ENCODE results near the gene CIB4.

CIB4 gene

DNA sequence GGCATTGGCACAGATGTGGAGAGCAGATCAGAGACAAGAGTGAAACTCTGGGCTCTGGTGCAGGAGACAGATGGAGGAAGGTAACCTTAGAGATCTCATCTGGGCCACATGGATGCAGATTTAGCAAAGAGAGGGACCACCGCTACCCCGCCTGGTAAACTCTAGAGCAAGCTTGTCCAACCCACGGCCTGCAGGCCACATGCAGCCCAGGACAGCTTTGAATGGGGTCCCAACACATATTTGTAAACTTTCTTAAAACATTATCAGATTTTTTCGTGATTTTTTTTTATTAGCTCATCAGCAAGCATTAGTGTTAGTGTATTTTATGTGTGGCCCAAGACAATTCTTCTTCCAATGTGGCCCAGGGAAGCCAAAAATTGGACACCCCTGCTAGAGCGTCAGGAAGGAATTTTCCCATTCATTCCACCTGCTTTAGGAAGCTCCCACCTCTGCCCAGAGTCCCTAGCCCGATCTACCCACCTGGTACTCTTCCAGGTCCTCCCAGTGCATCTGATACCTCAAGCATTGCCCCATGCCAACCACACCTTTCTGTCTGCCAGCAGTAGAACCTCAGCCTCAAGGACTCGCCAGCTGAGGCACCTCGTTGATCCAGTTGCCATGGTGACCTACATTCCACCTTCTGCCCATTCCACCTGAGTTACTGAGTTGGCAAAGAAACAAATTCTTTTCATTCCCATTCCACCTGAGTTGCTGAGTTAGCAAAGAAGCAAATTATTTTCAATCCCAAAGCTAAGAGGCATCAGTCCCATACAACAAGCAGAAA is at the start of gene CIB4:
Gene CIB4, minus strand, starts transcription at position 586 of the 784 bp plus-strand sequence. Its CDS starts 52 bp downstream, at position 534.
- Histone ChIP-seq H3K27me3 (ENCODE audit: control insufficient read depth, insufficient read depth, low read length) (no peaks in the 10 kb centered on the region), H3K36me3 (ENCODE audit: control insufficient read depth, low read depth, low read length) (no peaks in the 10 kb centered on the region), H3K4me3 (ENCODE audit: low read length) (no peak within 1 kb of the TSS), H3K4me1 (ENCODE audit: control insufficient read depth, low read depth, low read length) (no peaks in the 10 kb centered on the region), H3K9me3 (ENCODE audit: control insufficient read depth, low read depth, low read length) (no peaks in the 10 kb centered on the region), H3K27ac (ENCODE audit: low read length) (no peak within 1 kb of the TSS), H3K9ac (ENCODE audit: low read length) (no peak within 1 kb of the TSS)

DNA sequence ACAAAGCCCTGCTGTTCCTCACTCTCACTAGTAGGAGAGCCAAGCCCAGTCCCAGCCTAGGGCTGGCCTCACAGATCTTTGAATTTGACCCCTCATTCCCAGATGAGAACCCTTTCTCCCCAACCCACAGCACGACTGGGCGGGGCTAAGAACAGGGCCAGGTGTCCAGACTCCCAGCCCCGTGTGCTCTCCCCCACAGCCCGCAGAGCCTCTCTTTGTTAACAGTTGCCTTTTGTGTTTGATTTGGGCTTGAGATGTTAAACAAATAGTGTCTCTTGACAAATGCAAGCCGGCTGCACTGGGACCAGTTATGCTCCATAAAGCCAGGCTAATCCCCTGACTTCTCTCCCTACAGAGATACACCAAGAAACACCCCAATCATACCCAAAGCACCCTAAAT is 46.6 kb upstream of the CIB4 start:
- H3K36me3 ChIP-seq (ENCODE audit: control insufficient read depth, low read depth, low read length) = no peaks in the 10 kb centered on the region

DNA sequence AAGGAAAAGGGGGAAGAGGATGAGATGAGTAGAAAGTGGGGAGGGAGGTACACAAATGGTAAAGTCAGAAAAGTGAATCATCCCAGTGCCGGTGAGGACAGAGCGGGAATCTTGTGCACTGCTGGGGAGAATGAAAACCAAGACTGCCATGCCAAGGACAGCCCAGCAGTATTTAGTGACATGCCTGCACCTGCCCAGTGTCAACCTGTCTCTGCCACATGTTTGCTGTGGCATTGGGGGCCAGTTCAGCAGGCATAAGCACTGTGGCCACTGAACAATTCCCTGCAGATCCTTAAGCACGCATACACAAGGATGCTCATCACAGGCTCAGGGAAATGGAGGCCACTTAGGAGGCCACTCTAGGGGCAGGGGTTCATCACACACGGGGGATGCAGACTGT is 46.2 kb upstream of the CIB4 start:
- Histone ChIP-seq H3K4me3 (ENCODE audit: low read length) (no peak overlapping the region), H3K27me3 (ENCODE audit: control insufficient read depth, insufficient read depth, low read length) (peaks cover 30% of the 10 kb centered on the region), H3K9ac (ENCODE audit: low read length) (no peak overlapping the region), H3K4me1 (ENCODE audit: control insufficient read depth, low read depth, low read length) (peaks cover 5% of the 10 kb centered on the region), H3K9me3 (ENCODE audit: control insufficient read depth, low read depth, low read length) (no peaks in the 10 kb centered on the region), H3K27ac (ENCODE audit: low read length) (no peak overlapping the region), H3K36me3 (ENCODE audit: control insufficient read depth, low read depth, low read length) (no peaks in the 10 kb centered on the region)

More for the DNA sequence above, 46.6 kb upstream of the CIB4 start:
- H3K27me3 ChIP-seq (ENCODE audit: control insufficient read depth, insufficient read depth, low read length) = peaks cover 30% of the 10 kb centered on the region
- no peak overlapping the region for H3K27ac ChIP-seq (ENCODE audit: low read length)
- no peaks in the 10 kb centered on the region for H3K9me3 ChIP-seq (ENCODE audit: control insufficient read depth, low read depth, low read length)
- no peak overlapping the region for H3K4me3 ChIP-seq (ENCODE audit: low read length)
- H3K9ac ChIP-seq (ENCODE audit: low read length) = no peak overlapping the region
- peaks cover 5% of the 10 kb centered on the region for H3K4me1 ChIP-seq (ENCODE audit: control insufficient read depth, low read depth, low read length)

DNA sequence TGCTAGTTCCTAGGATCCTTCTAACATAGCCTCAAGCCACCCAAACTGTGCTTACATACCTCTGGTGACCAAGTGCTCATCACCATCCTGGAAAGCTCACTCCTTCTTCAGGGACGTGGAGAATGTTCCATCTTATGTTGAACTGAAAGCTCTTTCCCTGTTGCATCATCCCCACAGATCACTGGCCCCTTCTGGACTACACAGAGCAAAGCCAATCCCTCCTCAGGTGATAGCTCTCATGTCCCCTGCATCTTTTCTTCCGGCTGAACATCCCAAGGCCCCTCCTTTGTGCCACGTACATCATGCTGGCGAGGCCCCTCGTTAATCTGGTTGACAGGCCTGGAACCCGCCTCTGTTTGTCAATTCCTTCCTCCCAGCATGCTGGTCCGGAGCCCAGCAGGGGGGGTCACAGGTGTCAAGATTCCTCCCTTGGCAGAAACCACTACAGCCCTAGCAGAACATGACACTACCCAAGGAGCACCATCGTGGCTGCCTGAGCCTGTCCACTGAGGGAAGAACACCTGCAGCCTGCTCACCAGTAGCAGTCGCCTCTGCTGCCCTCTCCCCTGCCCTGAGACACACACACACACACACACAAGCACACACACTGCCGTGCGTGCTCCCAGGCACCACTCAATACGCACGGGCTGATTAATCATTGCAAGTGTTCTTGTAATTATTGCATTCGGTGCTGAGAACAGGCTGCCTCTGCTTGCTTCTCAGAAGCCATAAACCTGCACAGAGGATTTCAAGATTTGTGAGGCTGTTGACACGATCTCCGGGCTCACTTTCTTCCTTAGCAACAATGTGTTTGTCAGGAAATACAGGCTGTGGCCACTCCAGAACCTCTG is 45.0 kb upstream of the CIB4 start:
- no peak overlapping the region for H3K27ac ChIP-seq (ENCODE audit: low read length)
- no peaks in the 10 kb centered on the region for H3K4me1 ChIP-seq (ENCODE audit: control insufficient read depth, low read depth, low read length)
- H3K27me3 ChIP-seq (ENCODE audit: control insufficient read depth, insufficient read depth, low read length) = peaks cover 19% of the 10 kb centered on the region
- no peak overlapping the region for H3K4me3 ChIP-seq (ENCODE audit: low read length)
- H3K9me3 ChIP-seq (ENCODE audit: control insufficient read depth, low read depth, low read length) = no peaks in the 10 kb centered on the region
- H3K9ac ChIP-seq (ENCODE audit: low read length) = no peak overlapping the region
- H3K36me3 ChIP-seq (ENCODE audit: control insufficient read depth, low read depth, low read length) = no peaks in the 10 kb centered on the region

DNA sequence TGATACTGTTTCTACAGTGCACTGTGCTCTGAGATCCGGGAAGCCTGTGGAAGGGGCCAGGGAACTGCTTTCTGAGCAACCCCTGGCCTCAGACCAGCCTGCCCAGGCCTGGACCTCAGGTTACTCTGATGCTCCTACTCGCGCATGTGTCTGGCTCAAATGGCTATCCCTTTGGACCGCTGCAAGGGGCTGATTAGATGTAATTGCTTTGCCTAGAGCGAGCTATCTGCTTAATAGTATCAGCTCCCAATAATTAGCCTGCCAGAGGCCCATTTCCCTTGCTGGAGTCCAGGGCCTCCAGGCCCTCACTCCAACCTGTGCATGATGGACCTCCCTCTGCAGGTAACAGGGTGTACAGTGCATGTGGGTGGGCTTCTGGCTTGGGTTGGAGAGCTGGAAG is 44.2 kb upstream of the CIB4 start:
- Histone ChIP-seq H3K9ac (ENCODE audit: low read length) (no peak overlapping the region), H3K27me3 (ENCODE audit: control insufficient read depth, insufficient read depth, low read length) (peaks cover 13% of the 10 kb centered on the region), H3K27ac (ENCODE audit: low read length) (no peak overlapping the region), H3K9me3 (ENCODE audit: control insufficient read depth, low read depth, low read length) (no peaks in the 10 kb centered on the region), H3K4me3 (ENCODE audit: low read length) (no peak overlapping the region), H3K36me3 (ENCODE audit: control insufficient read depth, low read depth, low read length) (no peaks in the 10 kb centered on the region), H3K4me1 (ENCODE audit: control insufficient read depth, low read depth, low read length) (no peaks in the 10 kb centered on the region)

DNA sequence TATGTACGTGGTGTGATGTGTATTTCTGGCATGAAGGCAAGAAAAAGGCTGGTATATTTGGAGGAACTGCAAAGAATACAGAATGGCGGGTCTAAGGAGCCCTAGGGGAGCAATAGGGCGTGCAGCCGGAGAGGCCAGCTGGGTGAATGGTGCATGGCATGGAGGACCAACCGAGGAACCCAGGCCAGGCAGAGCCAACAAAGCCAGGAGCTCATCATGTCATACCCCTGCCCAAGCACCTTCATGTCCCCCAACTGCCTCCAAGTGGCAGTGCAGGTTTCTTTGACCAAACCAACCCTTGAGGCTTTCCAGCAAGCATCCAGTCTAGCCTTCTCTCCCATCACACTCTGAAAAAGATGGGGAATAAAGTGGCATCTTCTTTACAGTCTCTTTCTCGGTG is 42.4 kb upstream of the CIB4 start:
- Histone ChIP-seq H3K9ac (ENCODE audit: low read length) (no peak overlapping the region), H3K36me3 (ENCODE audit: control insufficient read depth, low read depth, low read length) (no peaks in the 10 kb centered on the region), H3K27me3 (ENCODE audit: control insufficient read depth, insufficient read depth, low read length) (peaks cover 4% of the 10 kb centered on the region), H3K4me1 (ENCODE audit: control insufficient read depth, low read depth, low read length) (no peaks in the 10 kb centered on the region), H3K27ac (ENCODE audit: low read length) (no peak overlapping the region), H3K4me3 (ENCODE audit: low read length) (no peak overlapping the region), H3K9me3 (ENCODE audit: control insufficient read depth, low read depth, low read length) (no peaks in the 10 kb centered on the region)

DNA sequence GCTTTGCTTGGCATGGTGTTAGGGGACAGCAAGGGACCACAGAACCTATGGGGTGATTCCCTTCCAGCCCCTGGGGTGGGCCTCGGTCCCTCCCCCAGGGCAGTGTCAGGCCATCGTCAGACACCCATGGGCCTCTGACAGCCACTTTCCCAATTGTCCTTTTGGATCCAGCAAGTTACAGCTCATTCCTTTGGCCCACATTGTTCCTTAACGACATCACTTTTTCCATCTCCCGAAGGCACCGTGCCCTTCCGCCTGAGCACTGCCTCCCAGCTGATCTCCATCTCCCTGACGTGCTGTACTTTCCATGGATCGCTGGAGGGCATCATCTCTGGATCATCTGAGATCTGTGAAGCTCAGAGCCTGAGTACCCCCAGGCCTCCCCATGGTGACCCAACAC is 41.0 kb upstream of the CIB4 start:
- no peaks in the 10 kb centered on the region for H3K36me3 ChIP-seq (ENCODE audit: control insufficient read depth, low read depth, low read length)
- H3K9me3 ChIP-seq (ENCODE audit: control insufficient read depth, low read depth, low read length) = no peaks in the 10 kb centered on the region
- no peak overlapping the region for H3K4me3 ChIP-seq (ENCODE audit: low read length)
- H3K27me3 ChIP-seq (ENCODE audit: control insufficient read depth, insufficient read depth, low read length) = peaks cover 3% of the 10 kb centered on the region
- H3K9ac ChIP-seq (ENCODE audit: low read length) = no peak overlapping the region
- H3K4me1 ChIP-seq (ENCODE audit: control insufficient read depth, low read depth, low read length) = no peaks in the 10 kb centered on the region
- no peak overlapping the region for H3K27ac ChIP-seq (ENCODE audit: low read length)

DNA sequence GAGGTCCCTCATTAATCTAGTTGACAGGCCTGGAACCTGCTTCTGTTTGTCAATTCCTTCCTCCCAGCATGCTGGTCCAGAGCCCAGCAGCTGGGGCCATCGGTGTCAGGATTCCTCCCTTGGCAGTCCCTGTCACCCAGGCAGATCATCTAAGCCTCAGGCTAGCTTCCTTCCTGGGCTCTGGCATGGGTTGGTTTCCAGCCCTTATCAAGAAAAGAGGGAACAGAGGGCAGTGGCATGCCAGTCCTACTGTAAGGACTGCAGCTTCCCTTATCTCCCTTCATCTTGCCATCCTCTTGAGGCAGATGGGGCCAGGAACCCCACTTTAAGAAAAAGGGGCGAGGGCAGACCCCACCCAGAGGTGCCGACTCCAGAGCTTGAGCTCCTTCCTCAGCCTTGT is 40.5 kb upstream of the CIB4 start:
- Histone ChIP-seq H3K27ac (ENCODE audit: low read length) (no peak overlapping the region), H3K36me3 (ENCODE audit: control insufficient read depth, low read depth, low read length) (no peaks in the 10 kb centered on the region), H3K4me3 (ENCODE audit: low read length) (no peak overlapping the region), H3K27me3 (ENCODE audit: control insufficient read depth, insufficient read depth, low read length) (peaks cover 3% of the 10 kb centered on the region), H3K9me3 (ENCODE audit: control insufficient read depth, low read depth, low read length) (no peaks in the 10 kb centered on the region), H3K4me1 (ENCODE audit: control insufficient read depth, low read depth, low read length) (no peaks in the 10 kb centered on the region), H3K9ac (ENCODE audit: low read length) (no peak overlapping the region)

DNA sequence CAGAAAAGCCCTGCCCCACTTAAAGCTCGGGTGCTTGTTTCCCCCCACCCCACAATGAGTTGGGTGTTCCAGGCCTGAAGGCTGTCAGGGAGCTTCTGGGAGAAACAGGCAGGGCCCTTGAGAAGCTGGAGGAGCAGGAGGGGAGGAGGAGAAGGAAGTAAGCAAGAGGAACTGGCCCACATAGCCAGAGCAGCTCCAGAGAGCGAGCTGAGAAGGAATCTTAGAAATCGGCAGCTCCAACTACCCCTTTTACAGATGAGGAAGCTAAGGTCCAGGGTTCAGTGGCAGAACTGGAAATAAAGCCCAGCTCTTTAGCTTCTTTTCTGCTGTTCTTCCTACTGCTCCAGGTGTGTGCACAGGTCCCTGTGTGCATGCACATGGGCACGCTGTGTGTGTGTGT is 38.7 kb upstream of the CIB4 start:
- no peaks in the 10 kb centered on the region for H3K9me3 ChIP-seq (ENCODE audit: control insufficient read depth, low read depth, low read length)
- H3K36me3 ChIP-seq (ENCODE audit: control insufficient read depth, low read depth, low read length) = no peaks in the 10 kb centered on the region
- H3K27me3 ChIP-seq (ENCODE audit: control insufficient read depth, insufficient read depth, low read length) = peaks cover 3% of the 10 kb centered on the region
- no peak overlapping the region for H3K27ac ChIP-seq (ENCODE audit: low read length)
- H3K4me1 ChIP-seq (ENCODE audit: control insufficient read depth, low read depth, low read length) = no peaks in the 10 kb centered on the region
- no peak overlapping the region for H3K4me3 ChIP-seq (ENCODE audit: low read length)
- H3K9ac ChIP-seq (ENCODE audit: low read length) = no peak overlapping the region

DNA sequence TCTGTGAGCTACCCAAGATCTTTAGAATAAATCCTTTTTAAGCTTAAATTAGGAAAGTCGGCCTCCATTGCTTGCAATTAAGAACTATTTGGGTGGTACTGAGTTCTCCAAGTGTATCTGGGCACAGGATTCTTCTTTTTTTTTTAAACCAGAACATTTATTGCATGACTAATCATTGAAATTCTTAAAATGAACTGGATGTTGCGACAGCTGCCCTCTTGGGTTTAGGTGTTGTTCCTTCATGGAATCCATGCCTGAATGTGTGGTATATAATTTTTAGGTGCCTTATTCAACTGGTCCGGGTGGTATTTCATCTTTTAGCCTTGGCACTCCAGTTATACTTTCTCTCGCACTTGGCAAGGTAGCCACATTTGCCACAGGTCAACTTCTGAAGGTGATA is 36.9 kb upstream of the CIB4 start:
- Histone ChIP-seq H3K9ac (ENCODE audit: low read length) (no peak overlapping the region), H3K27ac (ENCODE audit: low read length) (no peak overlapping the region), H3K4me3 (ENCODE audit: low read length) (no peak overlapping the region), H3K9me3 (ENCODE audit: control insufficient read depth, low read depth, low read length) (no peaks in the 10 kb centered on the region), H3K4me1 (ENCODE audit: control insufficient read depth, low read depth, low read length) (no peaks in the 10 kb centered on the region), H3K27me3 (ENCODE audit: control insufficient read depth, insufficient read depth, low read length) (peaks cover 3% of the 10 kb centered on the region), H3K36me3 (ENCODE audit: control insufficient read depth, low read depth, low read length) (no peaks in the 10 kb centered on the region)

DNA sequence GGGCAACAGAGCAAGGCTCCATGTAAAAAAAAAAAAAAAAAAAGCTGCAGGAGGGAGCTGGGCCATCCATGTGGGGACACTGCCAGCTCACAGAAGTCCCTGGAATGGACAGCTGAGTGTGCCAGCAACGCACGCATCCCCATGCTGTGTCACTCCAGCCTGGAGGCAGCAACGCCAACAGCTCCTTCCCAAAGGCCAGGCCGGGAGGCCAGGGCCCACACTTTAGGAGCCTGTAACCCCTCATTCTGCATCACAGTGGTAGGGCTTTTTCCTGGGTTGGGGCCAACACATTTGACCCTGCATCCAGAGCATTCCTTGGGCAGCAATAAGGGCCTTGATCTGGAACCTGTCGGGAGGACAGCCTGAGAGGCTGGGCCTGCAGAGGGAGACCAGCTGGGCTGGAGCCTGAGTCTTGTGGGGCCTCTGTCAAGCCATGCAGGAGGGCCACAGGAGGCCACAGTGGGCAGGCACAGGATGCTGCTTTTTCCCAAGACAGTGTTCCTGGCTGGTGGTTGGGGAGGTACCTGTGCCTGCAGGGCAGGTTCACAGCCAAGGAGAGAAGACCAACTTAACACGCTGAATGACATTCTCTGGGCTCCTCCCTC is 34.6 kb upstream of the CIB4 start:
- Histone ChIP-seq H3K9ac (ENCODE audit: low read length) (no peak overlapping the region), H3K27me3 (ENCODE audit: control insufficient read depth, insufficient read depth, low read length) (peaks cover 3% of the 10 kb centered on the region), H3K4me1 (ENCODE audit: control insufficient read depth, low read depth, low read length) (no peaks in the 10 kb centered on the region), H3K36me3 (ENCODE audit: control insufficient read depth, low read depth, low read length) (no peaks in the 10 kb centered on the region), H3K9me3 (ENCODE audit: control insufficient read depth, low read depth, low read length) (no peaks in the 10 kb centered on the region), H3K27ac (ENCODE audit: low read length) (no peak overlapping the region), H3K4me3 (ENCODE audit: low read length) (no peak overlapping the region)
